ENCODE data around the gene EGFL8. TPM values are rescaled to one million over a fixed set of nuclear protein-coding genes. Genes with fewer than 3 reads are reported as not detected.
A peak's percentile ranks its signal among the peaks of the same experiment; 100 is the strongest.

The EGFL8 gene
- total and polyA plus RNA-seq, 9 donors: 11.8 to 47.3 (median 36.7) TPM

DNA sequence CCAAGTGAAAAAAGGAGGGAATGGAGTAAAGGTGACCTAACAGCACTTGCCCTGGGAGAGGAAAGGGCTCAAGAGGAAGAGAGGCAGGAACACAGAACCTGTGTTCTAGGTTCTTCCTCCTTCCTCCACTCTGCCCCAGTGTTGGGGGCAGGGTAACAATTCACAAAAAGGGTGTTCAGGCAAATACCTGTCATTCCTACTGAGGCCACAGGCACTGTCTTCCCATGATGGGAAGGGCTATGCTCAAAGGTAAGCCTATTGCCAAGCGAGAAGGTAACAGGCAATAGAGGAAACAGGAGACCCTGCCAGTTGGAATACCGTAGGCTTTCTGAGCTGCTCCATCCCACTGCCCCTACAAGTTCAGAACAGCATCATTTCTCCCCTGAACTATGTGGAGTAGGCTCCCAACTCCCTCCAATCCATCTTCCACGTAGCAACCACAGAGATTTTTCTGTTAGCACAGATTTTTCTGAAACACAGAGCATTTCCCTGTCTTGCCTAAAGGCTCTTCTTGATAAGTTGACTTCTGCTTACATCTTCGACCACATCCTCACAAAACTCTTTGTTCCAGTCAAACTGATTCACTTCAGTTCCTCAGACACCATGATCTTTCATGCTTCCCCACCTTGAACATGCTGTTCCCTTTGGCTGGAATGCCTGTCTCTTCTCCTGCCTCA lies 8.8 kb downstream of the EGFL8 start:
- Histone ChIP-seq H3K9me3 (no peaks in the 10 kb centered on the region), H3K4me1 (ENCODE audit: insufficient read depth) (peaks cover 3% of the 10 kb centered on the region), H3K27ac (no peak overlapping the region), H3K36me3 (no peaks in the 10 kb centered on the region), H3K4me3 (no peak overlapping the region), H3K27me3 (no peaks in the 10 kb centered on the region)
- intact Hi-C loops (cut with DNase I): loop anchor here in 1 of 4 donors (5.0 kb wide), 1 partner anchor 56 kb away; no protein-coding TSS in a partner anchor
- WGBS, 3 donors: 78 to 86% (median 79%) methylated on average over 4 of the region's 4 CpGs
- no peak for TF ChIP-seq POLR2A (IDR thresholded peaks at IDR 0.05)
- no peak for DNase-seq

DNA sequence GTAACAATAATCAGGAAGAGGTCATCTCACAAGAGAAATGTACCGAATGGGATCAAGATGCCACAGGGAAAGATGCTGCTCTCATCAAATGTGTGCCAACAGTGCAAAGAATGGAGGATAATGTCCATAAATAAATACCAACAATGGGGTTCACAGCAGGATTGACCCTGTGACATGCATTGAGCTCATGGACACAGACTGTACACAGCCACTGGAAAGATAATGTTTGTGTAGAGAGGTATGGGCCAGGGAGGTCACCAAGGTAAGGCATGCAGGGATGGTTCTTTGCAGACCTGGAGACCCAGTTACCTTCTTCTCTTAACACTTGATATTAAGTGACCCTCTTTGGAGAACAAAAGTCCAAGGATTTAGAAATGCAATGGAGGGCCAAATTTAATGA lies 10.0 kb downstream of the EGFL8 start:
- Histone ChIP-seq H3K36me3 (no peaks in the 10 kb centered on the region), H3K4me3 (no peak overlapping the region), H3K27ac (no peak overlapping the region), H3K9me3 (no peaks in the 10 kb centered on the region), H3K4me1 (ENCODE audit: insufficient read depth) (peaks cover 5% of the 10 kb centered on the region), H3K27me3 (no peaks in the 10 kb centered on the region)
- WGBS, 3 donors: 67 to 86% (median 71%) methylated on average over 1 of the region's 1 CpG
- intact Hi-C loops (cut with DNase I): loop anchor here in 1 of 4 donors (5.0 kb wide), 1 partner anchor 57 kb away; no protein-coding TSS in a partner anchor
- no peak for DNase-seq
- TF ChIP-seq POLR2A (IDR thresholded peaks at IDR 0.05) (no peak), EP300 (IDR thresholded peaks at IDR 0.05) (no peak)
- TF ChIP-seq, protein P1, sequence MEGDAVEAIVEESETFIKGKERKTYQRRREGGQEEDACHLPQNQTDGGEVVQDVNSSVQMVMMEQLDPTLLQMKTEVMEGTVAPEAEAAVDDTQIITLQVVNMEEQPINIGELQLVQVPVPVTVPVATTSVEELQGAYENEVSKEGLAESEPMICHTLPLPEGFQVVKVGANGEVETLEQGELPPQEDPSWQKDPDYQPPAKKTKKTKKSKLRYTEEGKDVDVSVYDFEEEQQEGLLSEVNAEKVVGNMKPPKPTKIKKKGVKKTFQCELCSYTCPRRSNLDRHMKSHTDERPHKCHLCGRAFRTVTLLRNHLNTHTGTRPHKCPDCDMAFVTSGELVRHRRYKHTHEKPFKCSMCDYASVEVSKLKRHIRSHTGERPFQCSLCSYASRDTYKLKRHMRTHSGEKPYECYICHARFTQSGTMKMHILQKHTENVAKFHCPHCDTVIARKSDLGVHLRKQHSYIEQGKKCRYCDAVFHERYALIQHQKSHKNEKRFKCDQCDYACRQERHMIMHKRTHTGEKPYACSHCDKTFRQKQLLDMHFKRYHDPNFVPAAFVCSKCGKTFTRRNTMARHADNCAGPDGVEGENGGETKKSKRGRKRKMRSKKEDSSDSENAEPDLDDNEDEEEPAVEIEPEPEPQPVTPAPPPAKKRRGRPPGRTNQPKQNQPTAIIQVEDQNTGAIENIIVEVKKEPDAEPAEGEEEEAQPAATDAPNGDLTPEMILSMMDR (IDR thresholded peaks at IDR 0.05): no peak

DNA sequence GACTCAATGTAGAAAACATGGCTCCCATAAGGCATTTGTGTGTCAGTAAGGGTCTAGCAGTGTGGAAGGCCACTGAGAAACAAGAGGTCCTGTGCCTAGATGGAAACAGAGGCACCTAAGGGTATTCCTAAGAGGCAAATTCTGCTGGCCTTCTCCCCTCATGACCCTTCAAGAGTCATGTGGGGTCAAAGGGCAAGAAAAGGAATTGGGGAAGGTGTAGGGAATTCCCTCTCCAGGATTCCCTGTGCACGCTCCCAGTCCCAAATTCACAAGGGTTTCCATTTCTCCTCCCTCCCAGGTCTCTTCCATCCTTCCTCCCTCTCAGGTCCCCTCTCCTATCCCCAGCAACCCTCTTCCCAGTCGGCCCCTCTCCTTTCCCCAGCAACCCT lies 10.9 kb downstream of the EGFL8 start:
- DNase-seq: no peak
- Histone ChIP-seq H3K4me3 (peak overlapping the region; percentile 70), H3K9me3 (no peaks in the 10 kb centered on the region), H3K27ac (peak overlapping the region; percentile 88 to 99), H3K4me1 (ENCODE audit: insufficient read depth) (peaks cover 6% of the 10 kb centered on the region), H3K27me3 (no peaks in the 10 kb centered on the region), H3K36me3 (no peaks in the 10 kb centered on the region)
- TF ChIP-seq, protein P1 (IDR thresholded peaks at IDR 0.05): no peak
- TF ChIP-seq POLR2A (IDR thresholded peaks at IDR 0.05) (no peak), EP300 (IDR thresholded peaks at IDR 0.05) (no peak)
- intact Hi-C loops (cut with DNase I): no loop called here
- WGBS, 3 donors: 5 to 13% (median 10%) methylated on average over 2 of the region's 2 CpGs

DNA sequence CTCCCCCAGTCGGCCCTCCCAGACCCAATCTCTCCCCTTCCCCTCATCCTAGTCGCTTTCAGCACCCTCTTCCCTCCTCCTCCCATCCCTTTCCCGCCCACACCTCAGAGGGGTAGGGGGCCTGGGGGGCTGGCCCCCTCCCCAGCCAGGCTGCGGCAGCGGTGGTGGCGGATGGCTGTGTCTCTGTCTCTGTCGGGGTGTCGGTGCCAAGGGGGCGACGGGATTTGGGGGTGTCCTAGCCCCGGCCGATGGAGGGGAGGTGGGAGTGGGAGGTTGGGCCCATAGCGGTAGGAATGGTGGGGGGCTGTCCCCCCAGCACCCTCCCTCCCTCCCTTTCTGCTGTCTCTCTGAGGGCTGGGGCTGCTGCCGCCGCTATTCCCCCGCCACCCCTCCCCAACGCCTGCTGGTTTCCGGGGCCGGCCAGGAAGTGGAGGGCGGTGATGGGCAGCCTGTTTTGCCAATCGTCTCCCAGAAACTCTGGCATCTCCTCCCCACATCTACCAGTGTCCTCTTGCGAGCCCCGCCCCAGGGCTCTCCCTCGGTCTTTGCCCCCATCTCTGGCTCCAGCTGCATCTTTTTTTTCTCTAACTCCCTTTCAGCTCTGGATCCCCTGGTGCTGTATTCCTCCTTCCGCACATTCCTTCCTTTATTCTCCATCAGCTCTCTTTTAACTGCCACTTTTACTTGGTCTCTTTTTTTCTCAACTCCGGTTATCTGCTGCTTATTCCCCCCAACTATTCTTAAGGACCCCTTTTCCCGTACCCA lies 11.5 kb downstream of the EGFL8 start, which contains the start of gene AGPAT1:
AGPAT1 (minus strand) TSS at position 374 of the 765 bp plus-strand sequence. CDS start 4,588 bp downstream, outside the sequence.
- H3K27ac ChIP-seq: peak within 1 kb of the TSS; percentile 93 to 99
- peaks cover 6% of the 10 kb centered on the region for H3K4me1 ChIP-seq (ENCODE audit: insufficient read depth)
- intact Hi-C loops (cut with DNase I): no loop called here
- no peaks in the 10 kb centered on the region for H3K9me3 ChIP-seq
- TF ChIP-seq POLR2A (IDR thresholded peaks at IDR 0.05) (peak; percentile 66), EP300 (IDR thresholded peaks at IDR 0.05) (no peak)
- TF ChIP-seq, protein P1 (IDR thresholded peaks at IDR 0.05): no peak
- H3K36me3 ChIP-seq: no peaks in the 10 kb centered on the region
- 1 to 2% (median 1%) methylated on average over 24 to 27 of the region's 27 CpGs for WGBS, 3 donors
- peak within 1 kb of the TSS; percentile 70 for H3K4me3 ChIP-seq
- H3K27me3 ChIP-seq: no peaks in the 10 kb centered on the region
- peak; percentile 98 to 99 (median 98) for DNase-seq

Measured in ovary (tissue), 9 donors.